GM18502 (cell line): Measurements from ENCODE around the gene TM7SF3.

ENCODE experiments used
- ATAC-seq: cut with Tn5 transposase; IDR thresholded peaks from one replicate; pipeline ENCODE4 v1.9.1; 2021; ENCODE audit warnings: mild to moderate bottlenecking; ENCODE audit not compliant: unreplicated experiment, poor library complexity

TM7SF3 gene

GRCh38 chr12:26937443-26937862, 76.7 kb downstream of the TM7SF3 start:
- ATAC-seq, result no peak

- ATAC-seq, result no peak
Measured at GRCh38 chr12:26936559-26937442, 77.4 kb downstream of the TM7SF3 start.

GRCh38 chr12:26935636-26936378, 78.4 kb downstream of the TM7SF3 start:
- no peak for ATAC-seq

GRCh38 chr12:26929590-26929989, 84.6 kb downstream of the TM7SF3 start:
- ATAC-seq, result no peak

GRCh38 chr12:26928661-26929060, 85.5 kb downstream of the TM7SF3 start:
- ATAC-seq, result no peak
